GM11168 (cell line): ENCODE results near the gene MAN2B2.
"Not testable (repeated sequence)": the region's sequence is repeated elsewhere in the genome, so short reads cannot be mapped to it uniquely, and the experiment has no call there.

Experiments
- in situ Hi-C: fragments of 300-500 bp; cut with MboI; formaldehyde crosslinking; loops from one replicate; pipeline ENCODE4 v1.12.0; 2022; ENCODE audit warnings: low sequenced_read_pairs; ENCODE audit not compliant: unreplicated experiment

MAN2B2 gene

DNA sequence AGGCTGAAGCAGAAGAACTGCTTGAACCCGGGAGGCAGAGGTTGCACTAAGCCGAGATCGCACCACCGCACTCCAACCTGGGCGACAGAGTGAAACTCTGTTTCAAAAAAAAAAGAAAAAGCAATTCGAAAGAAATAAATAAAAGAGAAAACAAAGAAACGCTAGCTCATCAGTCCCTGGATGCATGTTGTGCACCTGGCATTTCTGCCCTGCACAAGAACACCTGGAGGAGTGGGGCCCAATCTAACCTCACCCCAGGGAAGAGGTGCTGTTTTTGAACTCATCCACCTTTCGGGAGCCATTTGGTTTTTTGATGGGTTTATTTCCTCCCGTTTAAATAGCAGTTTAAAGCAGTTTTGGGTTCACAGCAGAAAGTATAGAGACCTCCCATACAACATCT is 59.8 kb downstream of the MAN2B2 start:
- in situ Hi-C loops, result no loop called here

GRCh38 chr4:6639137-6639680 is 64.2 kb downstream of the MAN2B2 start:
- in situ Hi-C loops, result no loop called here

DNA sequence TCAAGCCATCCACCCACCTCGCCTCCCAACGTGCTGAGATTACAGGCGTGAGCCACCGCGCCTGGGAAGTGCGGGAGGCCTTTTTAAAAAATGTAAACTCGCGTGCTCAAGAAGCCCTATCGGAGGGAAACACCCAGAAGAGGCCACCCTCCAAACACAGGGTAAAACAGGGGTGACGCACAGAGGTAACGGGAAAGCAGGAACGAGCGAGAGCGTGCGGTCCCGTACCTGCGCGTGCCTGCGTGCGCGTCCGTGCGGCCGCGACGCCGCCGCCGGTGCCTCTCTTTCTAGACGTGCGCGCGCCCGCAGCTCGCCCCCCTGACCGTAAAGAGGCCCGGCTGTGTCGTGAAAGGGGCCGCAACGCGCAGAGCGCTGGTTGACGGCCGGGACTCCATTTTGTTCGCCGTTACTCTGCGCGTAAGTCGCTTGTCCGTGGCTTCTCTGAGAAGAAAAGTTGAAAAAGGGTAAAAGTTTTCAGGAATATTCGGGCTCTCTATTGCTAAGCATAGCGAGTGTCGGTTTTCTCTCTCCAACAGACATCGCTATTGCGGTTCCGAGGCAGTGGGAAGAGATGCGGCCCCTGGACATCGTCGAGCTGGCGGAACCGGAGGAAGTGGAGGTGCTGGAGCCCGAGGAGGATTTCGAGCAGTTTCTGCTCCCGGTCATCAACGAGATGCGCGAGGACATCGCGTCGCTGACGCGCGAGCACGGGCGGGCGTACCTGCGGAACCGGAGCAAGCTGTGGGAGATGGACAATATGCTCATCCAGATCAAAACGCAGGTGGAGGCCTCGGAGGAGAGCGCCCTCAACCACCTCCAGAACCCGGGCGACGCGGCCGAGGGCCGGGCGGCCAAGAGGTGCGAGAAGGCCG is 65.5 kb downstream of the MAN2B2 start, which contains the start of gene MRFAP1:
Gene MRFAP1 (plus strand): TSS at position 394 of the 872 bp plus-strand sequence. CDS start 178 bp downstream, at position 572.
- in situ Hi-C loops, result no loop called here

DNA sequence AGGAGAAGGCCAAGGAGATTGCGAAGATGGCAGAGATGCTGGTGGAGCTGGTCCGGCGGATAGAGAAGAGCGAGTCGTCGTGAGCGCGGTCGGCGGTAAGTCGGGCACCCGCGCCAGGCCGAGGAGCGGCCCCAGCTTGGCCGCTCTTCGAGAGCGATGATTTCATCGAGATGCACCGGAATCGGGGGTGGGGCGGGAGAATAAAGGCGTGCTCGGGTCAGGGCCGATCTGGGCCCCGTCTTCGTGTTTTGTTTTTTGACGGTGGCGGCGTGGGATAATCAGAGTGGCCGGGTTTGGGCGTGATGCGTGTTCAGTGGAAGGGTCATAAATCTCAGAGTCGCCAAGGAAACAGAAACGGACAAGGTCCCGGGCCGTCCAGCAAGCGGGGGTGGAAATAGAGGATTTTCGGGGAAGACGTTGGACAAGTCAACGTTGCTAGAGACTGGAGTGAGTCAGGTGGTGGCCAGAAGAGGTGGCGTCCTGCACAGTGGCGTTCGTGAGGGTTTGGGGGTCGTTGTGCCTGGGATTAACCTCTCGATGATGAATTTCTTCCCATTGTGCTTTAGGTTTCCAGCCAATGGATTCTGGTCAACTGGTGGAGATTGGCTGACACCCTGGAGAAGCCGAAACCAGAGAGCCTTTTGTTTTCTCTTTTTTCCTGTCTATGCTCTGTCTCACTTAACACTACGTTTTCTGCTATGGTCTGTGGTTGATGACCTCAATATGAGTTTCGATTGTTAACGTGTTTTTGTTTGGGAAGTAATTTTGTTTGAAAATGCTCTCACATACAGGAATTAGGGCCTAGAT is 66.4 kb downstream of the MAN2B2 start:
- in situ Hi-C loops, result no loop called here

DNA sequence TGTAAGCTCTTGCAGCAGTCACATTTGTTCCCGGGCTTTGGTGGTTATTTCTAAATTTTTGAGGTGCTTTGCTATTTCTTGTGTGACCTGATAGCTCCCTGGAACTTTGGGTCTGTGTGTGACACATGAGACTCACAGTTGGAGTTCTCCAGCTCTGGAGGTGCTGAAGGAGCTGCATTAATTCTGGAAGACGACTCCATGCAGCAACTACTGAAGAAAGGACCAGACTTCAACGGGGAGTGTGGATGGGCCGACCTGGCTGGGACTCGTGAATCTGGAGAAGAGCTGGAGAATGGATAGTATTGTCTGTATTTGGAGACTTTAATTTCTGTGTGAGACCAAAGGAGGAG is 67.0 kb downstream of the MAN2B2 start:
- in situ Hi-C loops, result no loop called here

DNA sequence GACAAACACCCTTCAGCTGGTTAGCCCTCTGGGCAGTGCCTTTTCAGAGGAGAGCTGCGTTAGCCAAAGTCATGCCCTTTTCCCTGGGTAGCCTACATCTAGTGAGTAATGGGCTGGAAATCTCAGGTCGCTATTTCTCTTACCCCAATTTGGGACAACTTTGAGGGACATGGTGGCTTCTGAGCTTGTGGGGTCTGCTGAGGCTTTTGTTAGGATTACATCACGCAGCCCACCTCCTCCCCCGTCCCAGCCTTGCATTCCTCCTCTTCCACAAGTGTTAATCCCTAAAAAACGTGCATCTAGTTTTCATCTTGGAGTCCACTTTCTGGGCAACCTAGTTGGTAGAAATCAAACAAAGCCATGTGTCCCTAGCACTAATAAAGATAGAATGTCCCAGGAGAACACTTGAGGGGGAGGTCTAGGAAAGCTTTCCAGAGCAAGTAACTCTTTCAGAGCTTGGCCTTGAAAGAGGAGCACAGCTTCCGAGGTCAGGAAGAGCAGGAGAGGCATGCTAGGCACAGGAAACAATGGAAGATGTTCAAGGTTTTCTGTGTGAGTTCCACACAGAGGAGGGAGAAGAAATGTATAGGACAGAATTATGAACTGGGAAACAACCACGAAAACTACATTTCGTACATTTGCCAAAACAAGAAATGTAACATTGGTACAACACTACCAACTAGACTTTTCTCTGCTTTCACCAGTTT is 68.3 kb downstream of the MAN2B2 start:
- in situ Hi-C loops, result no loop called here

DNA sequence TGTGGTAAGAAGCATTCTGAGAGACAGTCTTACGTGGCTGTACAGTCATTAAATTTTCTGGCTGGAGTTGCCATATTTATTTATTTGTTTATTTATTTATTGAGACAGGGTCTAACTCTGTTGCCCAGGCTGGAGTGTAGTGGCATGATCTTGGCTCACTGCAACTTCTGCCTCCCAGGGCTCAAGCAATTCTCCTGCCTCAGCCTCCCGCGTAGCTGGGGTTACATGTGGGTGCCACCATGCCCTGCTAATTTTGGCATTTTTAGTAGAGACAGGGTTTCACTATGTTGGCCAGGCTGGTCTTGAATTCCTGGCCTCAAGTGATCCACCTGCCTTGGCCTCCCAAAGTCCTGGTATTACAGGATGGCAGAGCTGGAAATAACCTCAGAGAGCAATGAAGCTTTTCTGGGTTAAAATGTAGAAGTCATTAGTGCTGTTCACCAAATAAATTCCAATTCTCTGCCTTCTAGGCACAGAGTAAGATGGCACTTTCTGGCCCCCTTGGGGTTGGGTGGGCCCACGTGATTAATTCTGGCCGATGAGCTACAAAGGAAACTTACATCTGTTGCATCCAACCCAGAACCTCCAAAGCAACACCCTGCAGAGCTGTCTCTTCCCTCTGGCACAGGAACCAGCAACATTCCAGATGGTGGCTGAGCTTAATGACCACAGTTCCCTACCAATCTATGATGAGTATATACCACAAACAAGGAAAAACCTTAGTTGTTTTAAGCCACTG is 70.0 kb downstream of the MAN2B2 start:
- in situ Hi-C loops, result no loop called here

GRCh38 chr4:6647169-6647568 is 72.2 kb downstream of the MAN2B2 start:
- in situ Hi-C loops, result no loop called here

- in situ Hi-C loops, result no loop called here
These were observed 72.7 kb downstream of the MAN2B2 start for GRCh38 chr4:6647582-6648230.

GRCh38 chr4:6649216-6649615 is 74.2 kb downstream of the MAN2B2 start:
- in situ Hi-C loops, result no loop called here

DNA sequence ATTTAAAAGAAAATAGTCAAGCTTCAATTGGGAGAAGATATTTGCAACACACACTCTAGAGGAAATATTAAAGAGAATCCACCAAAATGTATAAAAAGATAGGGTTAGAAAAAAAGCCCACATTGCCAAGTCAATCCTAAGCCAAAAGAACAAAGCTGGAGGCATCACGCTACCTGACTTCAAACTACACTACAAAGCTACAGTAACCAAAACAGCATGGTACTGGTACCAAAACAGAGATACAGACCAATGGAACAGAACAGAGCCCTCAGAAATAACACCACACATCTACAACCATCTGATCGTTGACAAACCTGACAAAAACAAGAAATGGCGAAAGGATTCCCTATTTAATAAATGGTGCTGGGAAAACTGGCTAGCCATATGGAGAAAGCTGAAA is 79.2 kb downstream of the MAN2B2 start:
- in situ Hi-C loops, result not testable (repeated sequence)

GRCh38 chr4:6655291-6655690 is 80.3 kb downstream of the MAN2B2 start:
- in situ Hi-C loops, result not testable (repeated sequence)

GRCh38 chr4:6655924-6656323 is 80.9 kb downstream of the MAN2B2 start:
- in situ Hi-C loops, result no loop called here

GRCh38 chr4:6657242-6658208 is 82.5 kb downstream of the MAN2B2 start:
- in situ Hi-C loops, result no loop called here

- in situ Hi-C loops, result no loop called here
These were observed 83.2 kb downstream of the MAN2B2 start for GRCh38 chr4:6658209-6658595.

DNA sequence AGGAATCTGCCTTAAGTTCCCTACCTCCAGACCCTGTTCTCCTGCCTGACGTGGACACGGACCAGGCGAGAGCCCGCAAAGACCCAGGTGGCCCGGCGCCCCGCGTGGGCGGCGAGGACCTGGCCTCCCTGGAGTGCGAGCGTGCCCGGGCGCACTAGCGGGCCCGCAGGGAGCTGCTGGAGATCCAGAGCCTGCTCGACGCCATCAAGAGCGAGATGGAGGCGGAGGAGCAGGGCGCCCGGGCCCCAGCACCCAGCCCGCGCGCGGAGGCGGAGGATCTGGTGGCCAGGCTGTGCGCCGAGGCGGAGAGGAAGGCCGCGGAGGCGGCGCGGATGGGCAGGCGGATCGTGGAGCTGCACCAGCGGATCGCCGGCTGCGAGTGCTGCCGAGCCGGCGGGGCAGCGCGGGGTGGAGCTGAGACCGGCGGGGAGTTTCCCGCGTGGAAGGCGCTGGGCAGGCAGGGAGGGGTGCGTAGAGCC is 83.6 kb downstream of the MAN2B2 start:
- in situ Hi-C loops, result no loop called here

GRCh38 chr4:6659897-6660296 is 84.9 kb downstream of the MAN2B2 start:
- in situ Hi-C loops, result no loop called here

DNA sequence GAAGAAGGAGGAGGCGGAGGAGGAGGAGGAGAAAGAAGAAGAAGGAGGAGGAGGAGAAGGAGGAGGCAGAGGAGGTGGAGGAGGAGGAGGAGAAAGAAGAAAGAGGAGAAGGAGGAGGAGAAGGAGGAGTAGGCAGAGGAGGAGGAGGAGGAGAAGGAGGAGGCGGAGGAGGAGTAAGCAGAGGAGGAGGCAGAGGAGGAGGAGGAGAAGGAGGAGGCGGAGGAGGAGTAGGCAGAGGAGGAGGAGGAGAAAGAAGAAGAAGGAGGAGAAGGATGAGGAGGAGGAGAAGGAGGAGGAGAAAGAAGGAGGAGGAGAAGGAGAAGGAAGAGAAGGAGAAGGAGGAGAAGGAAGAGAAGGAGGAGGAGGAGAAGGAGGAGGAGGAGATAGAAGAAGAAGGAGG is 85.4 kb downstream of the MAN2B2 start:
- in situ Hi-C loops, result no loop called here
